Neuronal stem cell (in vitro differentiated cells): ENCODE data around the gene MRPL36.
"Not testable (repeated sequence)": the region's sequence is repeated elsewhere in the genome, so short reads cannot be mapped to it uniquely, and the experiment has no call there.

Experiments used
- DNase-seq: peaks from one replicate; pipeline ENCODE4 v3.0.0-alpha.2; 2013; ENCODE audit warnings: low spot score
- H2AFZ ChIP-seq: one replicate; pipeline ENCODE4 v1.6.1; 2013; ENCODE audit warnings: mild to moderate bottlenecking, low read length, inconsistent platforms
- H2AK5ac ChIP-seq: 2 replicates; pipeline ENCODE4 v1.6.1; 2013; ENCODE audit warnings: low read depth, mild to moderate bottlenecking, inconsistent platforms, low read length, moderate library complexity, mixed read lengths
- H2BK120ac ChIP-seq: 2 replicates; pipeline ENCODE4 v1.6.1; 2013; ENCODE audit warnings: low read depth, mild to moderate bottlenecking, inconsistent platforms, low read length, moderate library complexity, mixed read lengths
- H2BK12ac ChIP-seq: one replicate; pipeline ENCODE4 v1.6.1; 2013; ENCODE audit warnings: low read length, inconsistent platforms
- H2BK15ac ChIP-seq: 2 replicates; pipeline ENCODE4 v1.6.1; 2013; ENCODE audit warnings: mild to moderate bottlenecking, low read length, inconsistent platforms, mixed read lengths
- H2BK5ac ChIP-seq: one replicate; pipeline ENCODE4 v1.6.1; 2013; ENCODE audit warnings: inconsistent platforms, mild to moderate bottlenecking, low read length, moderate library complexity
- H3K14ac ChIP-seq: one replicate; pipeline ENCODE4 v1.6.1; 2013; ENCODE audit warnings: low read length, inconsistent platforms
- H3K18ac ChIP-seq: 2 replicates; pipeline ENCODE4 v1.6.1; 2013; ENCODE audit warnings: low read length, inconsistent platforms
- H3K23ac ChIP-seq: 2 replicates; pipeline ENCODE4 v1.6.1; 2013; ENCODE audit warnings: low read depth, mild to moderate bottlenecking, mixed read lengths, low read length, inconsistent platforms; ENCODE audit not compliant: poor library complexity
- H3K27ac ChIP-seq: replicated peaks from 3 replicates; pipeline ENCODE4 v1.5.1; 2013; ENCODE audit warnings: low read length, inconsistent platforms
- H3K27me3 ChIP-seq, 3 experiments: 2 replicates each; pipeline ENCODE4 v1.6.1; 2013; ENCODE audit warnings: low read length in 3 of 3, mild to moderate bottlenecking in 2 of 3, inconsistent platforms in 1 of 3, low read depth in 1 of 3, mixed read lengths in 1 of 3, moderate library complexity in 1 of 3; ENCODE audit not compliant: control insufficient read depth in 3 of 3, insufficient read depth in 3 of 3
- H3K36me3 ChIP-seq, 2 donors: replicated peaks in 1 of 2; 2 replicates each; pipeline ENCODE4 v1.6.1; 2013; ENCODE audit warnings: low read length in 2 of 2; ENCODE audit not compliant: control insufficient read depth in 2 of 2, insufficient read depth in 2 of 2
- H3K4ac ChIP-seq: 2 replicates; pipeline ENCODE4 v1.6.1; 2013; ENCODE audit warnings: inconsistent platforms, mild to moderate bottlenecking, low read length, moderate library complexity
- H3K4me1 ChIP-seq, 2 donors: 1 replicate in 1 of 2; 2 replicates in 1 of 2; pipeline ENCODE4 v1.6.1; 2013; ENCODE audit warnings: low read length in 2 of 2, low read depth in 1 of 2; ENCODE audit not compliant: control insufficient read depth in 2 of 2, insufficient read depth in 1 of 2
- H3K4me2 ChIP-seq: one replicate; pipeline ENCODE4 v1.6.1; 2013; ENCODE audit warnings: mild to moderate bottlenecking, low read length, inconsistent platforms; ENCODE audit not compliant: insufficient read depth, poor library complexity, severe bottlenecking
- H3K4me3 ChIP-seq, 2 donors: 2 replicates each; pipeline ENCODE4 v1.5.1; 2013; ENCODE audit warnings: low read length in 2 of 2, mild to moderate bottlenecking in 2 of 2, inconsistent platforms in 1 of 2, moderate library complexity in 1 of 2
- H3K79me1 ChIP-seq: one replicate; pipeline ENCODE4 v1.6.1; 2013; ENCODE audit warnings: low read depth, mild to moderate bottlenecking, inconsistent platforms, low read length, moderate library complexity
- H3K9ac ChIP-seq: one replicate; pipeline ENCODE4 v1.6.1; 2013; ENCODE audit warnings: mild to moderate bottlenecking, low read depth, low read length, inconsistent platforms; ENCODE audit not compliant: poor library complexity
- H3K9me3 ChIP-seq, 2 donors: replicated peaks in 1 of 2; 2 replicates each; pipeline versions ENCODE3 to v1.6.1; 2013; ENCODE audit warnings: low read length in 2 of 2, mild to moderate bottlenecking in 2 of 2, inconsistent platforms in 1 of 2, low read depth in 1 of 2, mixed read lengths in 1 of 2, moderate library complexity in 1 of 2; ENCODE audit not compliant: control insufficient read depth in 2 of 2, insufficient read depth in 1 of 2
- H4K8ac ChIP-seq: one replicate; pipeline ENCODE4 v1.6.1; 2013; ENCODE audit warnings: low read depth, mild to moderate bottlenecking, inconsistent platforms, low read length, moderate library complexity
- H4K91ac ChIP-seq: one replicate; pipeline ENCODE4 v1.6.1; 2013; ENCODE audit warnings: low read length, low read depth, mild to moderate bottlenecking, inconsistent platforms; ENCODE audit not compliant: poor library complexity
- WGBS, 2 donors: extraction: QIAGEN DNeasy Blood & Tissue Kit; methylation state at CpG; one replicate each; pipeline ENCODE4 v1.1.7; 2013; ENCODE audit warnings: missing lambda C conversion rate in 2 of 2, mixed read lengths in 1 of 2; ENCODE audit not compliant: insufficient read length in 2 of 2, insufficient replicate concordance in 1 of 2; ENCODE audit errors: extremely low coverage in 2 of 2; 5-methylcytosine and 5-hydroxymethylcytosine counted together

MRPL36 gene

DNA sequence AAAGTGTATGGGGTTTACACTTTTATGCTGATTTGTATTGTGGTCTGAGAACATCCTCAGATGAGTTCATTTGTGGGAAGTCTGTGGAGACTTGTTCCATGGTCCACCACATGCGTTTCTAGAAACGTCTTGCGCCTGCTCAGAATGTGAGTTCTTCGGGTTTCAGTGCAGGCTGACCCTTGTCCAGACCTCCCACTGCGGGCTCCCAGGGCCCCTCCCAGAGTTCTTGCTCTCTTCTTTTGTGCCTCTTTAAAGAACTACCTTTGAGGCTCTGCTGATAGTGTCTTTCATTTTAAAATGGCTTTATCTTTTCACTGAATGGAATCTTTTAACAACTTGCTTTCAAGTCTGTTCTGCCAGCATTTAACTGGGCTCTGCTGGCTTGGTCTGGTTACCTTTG, 19.1 kb upstream of the MRPL36 start:
- no peak for DNase-seq
- H3K14ac ChIP-seq: no peak overlapping the region
- H3K9ac ChIP-seq: no peak overlapping the region
- H3K36me3 ChIP-seq: peaks cover 50 to 94% of the 10 kb centered on the region in 2 donors
- H2BK120ac ChIP-seq: no peak overlapping the region
- H4K91ac ChIP-seq: no peak overlapping the region
- no peak overlapping the region for H3K18ac ChIP-seq
- no peak overlapping the region for H2AK5ac ChIP-seq
- H3K4me3 ChIP-seq: no peak overlapping the region
- H2BK15ac ChIP-seq: no peak overlapping the region
- no peak overlapping the region for H2BK5ac ChIP-seq
- no peak overlapping the region for H3K27ac ChIP-seq
- H3K9me3 ChIP-seq: peaks cover 0 to 18% of the 10 kb centered on the region in 2 donors
- peaks cover 0 to 2% of the 10 kb centered on the region in 2 donors for H3K4me1 ChIP-seq
- no CpG with 5 or more reads among the region's 5 CpGs for WGBS, 2 donors
- no peak overlapping the region for H3K4me2 ChIP-seq
- no peak overlapping the region for H3K23ac ChIP-seq
- no peak overlapping the region for H4K8ac ChIP-seq
- no peaks in the 10 kb centered on the region for H3K27me3 ChIP-seq
- no peak overlapping the region for H2BK12ac ChIP-seq
- peaks cover 5% of the 10 kb centered on the region for H3K79me1 ChIP-seq
- no peak overlapping the region for H3K4ac ChIP-seq
- no peak overlapping the region for H2AFZ ChIP-seq

DNA sequence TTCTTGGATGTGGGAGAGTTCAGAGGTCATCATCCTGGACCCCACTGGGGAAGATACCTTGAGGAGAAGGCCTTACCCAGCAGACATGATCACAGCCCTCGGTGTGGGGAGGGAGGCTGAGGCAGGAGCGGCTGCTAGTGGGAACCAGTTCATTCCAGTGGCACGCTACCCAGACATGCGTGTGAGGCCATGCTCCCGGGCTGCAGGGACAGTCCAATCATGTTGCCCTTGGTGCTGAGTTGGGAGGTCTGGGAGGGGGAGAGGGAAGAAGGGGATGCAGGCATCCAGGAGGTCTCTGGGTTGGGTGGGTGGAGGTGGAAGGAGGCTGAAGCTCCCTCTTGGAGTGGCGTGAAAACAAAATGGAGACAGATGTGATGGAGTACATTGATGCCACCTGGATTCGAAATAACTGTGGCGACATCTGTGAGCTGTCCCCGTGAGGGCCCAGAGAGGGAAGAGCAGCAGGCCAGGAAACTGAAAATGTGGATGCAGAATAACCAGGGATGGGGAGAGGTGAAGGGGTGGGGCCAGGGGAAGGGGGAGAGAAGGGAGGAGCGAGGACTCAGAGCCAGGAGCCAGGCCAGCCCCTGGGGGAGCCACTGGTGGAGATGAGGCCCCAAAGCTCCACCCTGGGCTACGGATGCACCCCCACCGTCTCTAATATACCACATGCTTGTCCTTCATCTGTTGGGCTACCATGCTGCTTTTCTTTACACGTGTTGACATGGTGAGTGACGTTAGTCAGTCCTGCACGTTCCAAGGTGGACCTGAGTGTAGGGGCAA, 17.8 kb upstream of the MRPL36 start:
- H2BK15ac ChIP-seq: no peak overlapping the region
- no CpG with 5 or more reads among the region's 15 CpGs for WGBS, 2 donors
- peaks cover 56 to 99% of the 10 kb centered on the region in 2 donors for H3K36me3 ChIP-seq
- H4K8ac ChIP-seq: no peak overlapping the region
- no peak overlapping the region for H3K9ac ChIP-seq
- no peak overlapping the region for H3K18ac ChIP-seq
- no peak overlapping the region for H3K4me2 ChIP-seq
- H2AK5ac ChIP-seq: no peak overlapping the region
- H2BK12ac ChIP-seq: no peak overlapping the region
- no peak overlapping the region for H2BK120ac ChIP-seq
- H2AFZ ChIP-seq: no peak overlapping the region
- no peak overlapping the region for H3K14ac ChIP-seq
- H3K27ac ChIP-seq: no peak overlapping the region
- no peak for DNase-seq
- H3K4me1 ChIP-seq: peaks cover 0 to 2% of the 10 kb centered on the region in 2 donors
- H3K79me1 ChIP-seq: peaks cover 7% of the 10 kb centered on the region
- no peak overlapping the region for H3K4ac ChIP-seq
- H3K4me3 ChIP-seq: peak overlapping the region in 1 of 2 donors; percentile 52
- peaks cover 0 to 18% of the 10 kb centered on the region in 2 donors for H3K9me3 ChIP-seq
- H3K23ac ChIP-seq: peak overlapping the region; percentile 12
- no peak overlapping the region for H2BK5ac ChIP-seq
- H4K91ac ChIP-seq: no peak overlapping the region
- no peaks in the 10 kb centered on the region for H3K27me3 ChIP-seq

DNA sequence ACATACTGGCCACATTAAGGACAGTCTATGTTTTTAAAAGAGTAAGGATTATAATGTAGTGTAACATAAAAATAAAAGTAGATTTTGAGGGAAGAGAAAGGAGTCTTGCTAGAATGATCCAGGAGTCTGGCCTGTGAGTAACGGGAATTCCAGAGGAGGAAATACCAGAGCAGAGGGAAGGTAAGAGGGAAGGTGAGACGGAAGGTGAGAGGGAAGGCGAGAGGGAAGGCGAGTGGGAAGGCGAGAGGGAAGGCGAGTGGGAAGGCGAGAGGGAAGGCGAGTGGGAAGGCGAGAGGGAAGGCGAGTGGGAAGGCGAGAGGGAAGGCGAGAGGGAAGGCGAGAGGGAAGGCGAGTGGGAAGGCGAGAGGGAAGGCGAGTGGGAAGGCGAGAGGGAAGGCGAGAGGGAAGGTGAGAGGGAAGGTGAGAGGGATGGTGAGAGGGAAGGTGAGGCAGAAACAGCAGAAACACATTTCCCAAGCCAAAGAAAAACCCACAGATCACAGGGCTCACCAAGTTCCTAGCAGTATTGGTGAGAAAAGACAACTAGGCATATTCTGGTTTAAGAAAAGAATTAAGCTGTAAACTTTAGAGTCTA, 17.0 kb upstream of the MRPL36 start:
- H4K8ac ChIP-seq, H2BK15ac ChIP-seq, H3K79me1 ChIP-seq, H3K27me3 ChIP-seq, H2AFZ ChIP-seq, H2BK120ac ChIP-seq, H3K14ac ChIP-seq, H4K91ac ChIP-seq, H2BK12ac ChIP-seq, H3K4me2 ChIP-seq, H3K4ac ChIP-seq, H3K9ac ChIP-seq, H3K23ac ChIP-seq, H3K18ac ChIP-seq, H2AK5ac ChIP-seq, H3K27ac ChIP-seq, H3K4me1 ChIP-seq, H3K4me3 ChIP-seq, H2BK5ac ChIP-seq, DNase-seq: not testable (repeated sequence)
- 100% methylated on average over 2 of the region's 18 CpGs; no CpG with 5 or more reads in 1 of the 2 donors for WGBS, 2 donors
- peaks cover 54 to 99% of the 10 kb centered on the region in 2 donors for H3K36me3 ChIP-seq
- peaks cover 0 to 18% of the 10 kb centered on the region in 2 donors for H3K9me3 ChIP-seq

DNA sequence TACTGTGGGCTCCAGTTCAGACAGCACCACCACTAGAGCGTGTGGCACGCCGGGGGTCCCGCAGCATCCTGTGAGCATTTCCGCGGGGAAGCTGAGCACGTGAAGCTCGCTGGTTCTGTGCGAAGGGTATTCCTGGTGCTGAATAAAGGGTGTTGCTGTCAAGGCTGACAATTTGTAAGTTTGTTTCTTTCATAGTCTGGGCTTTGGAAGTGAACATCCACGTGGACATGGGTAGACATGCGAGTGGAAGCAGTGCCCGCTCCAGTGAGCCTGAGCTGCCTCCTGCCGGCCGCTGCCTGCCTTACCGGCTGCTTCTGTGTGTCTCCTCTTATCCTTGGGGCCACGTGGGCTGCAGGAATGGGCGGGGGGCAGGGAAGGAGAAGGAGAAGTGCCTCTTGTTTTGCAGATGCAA, 16.2 kb upstream of the MRPL36 start:
- Histone ChIP-seq H2AFZ (no peak overlapping the region), H3K27ac (no peak overlapping the region), H3K27me3 (no peaks in the 10 kb centered on the region), H4K8ac (no peak overlapping the region), H3K18ac (no peak overlapping the region), H3K4me3 (peak overlapping the region in 1 of 2 donors; percentile 9), H3K4me1 (peaks cover 0 to 2% of the 10 kb centered on the region in 2 donors), H2BK15ac (no peak overlapping the region), H2AK5ac (no peak overlapping the region), H2BK5ac (no peak overlapping the region), H4K91ac (no peak overlapping the region), H3K4me2 (no peak overlapping the region), H3K9me3 (peaks cover 0 to 18% of the 10 kb centered on the region in 2 donors), H3K4ac (no peak overlapping the region), H3K36me3 (peaks cover 53 to 99% of the 10 kb centered on the region in 2 donors), H3K79me1 (peaks cover 7% of the 10 kb centered on the region), H2BK120ac (no peak overlapping the region), H3K9ac (no peak overlapping the region), H3K14ac (no peak overlapping the region), H3K23ac (peak overlapping the region; percentile 76), H2BK12ac (no peak overlapping the region)
- no peak for DNase-seq
- no CpG with 5 or more reads among the region's 17 CpGs for WGBS, 2 donors
